Mucosa of rectum (tissue), 2 donors: ENCODE measurements around the gene AP1G1.

Experiments used
- H3K27ac ChIP-seq, 2 donors: one replicate each; pipeline ENCODE4 v1.7.0; 2013; ENCODE audit warnings: inconsistent platforms in 2 of 2, low read depth in 2 of 2, low read length in 2 of 2
- H3K27me3 ChIP-seq, 2 donors: one replicate each; pipeline ENCODE4 v1.7.0; 2013; ENCODE audit warnings: low read length in 2 of 2; ENCODE audit not compliant: control insufficient read depth in 2 of 2, insufficient read depth in 2 of 2
- H3K36me3 ChIP-seq, 2 donors: one replicate each; pipeline ENCODE4 v1.7.0; 2013; ENCODE audit warnings: low read length in 2 of 2; ENCODE audit not compliant: control insufficient read depth in 2 of 2, insufficient read depth in 2 of 2
- H3K4me1 ChIP-seq, 2 donors: one replicate each; pipeline ENCODE4 v1.7.0; 2013; ENCODE audit warnings: low read length in 2 of 2, mild to moderate bottlenecking in 1 of 2; ENCODE audit not compliant: control insufficient read depth in 2 of 2, insufficient read depth in 2 of 2
- H3K4me3 ChIP-seq, 2 donors: one replicate each; pipeline ENCODE4 v1.7.0; 2013; ENCODE audit warnings: low read length in 2 of 2
- H3K9ac ChIP-seq, 2 donors: one replicate each; pipeline ENCODE4 v1.7.0; 2013; ENCODE audit warnings: low read length in 2 of 2, low read depth in 1 of 2, mild to moderate bottlenecking in 1 of 2
- H3K9me3 ChIP-seq, 2 donors: one replicate each; pipeline ENCODE4 v1.7.0; 2013; ENCODE audit warnings: low read length in 2 of 2; ENCODE audit not compliant: control insufficient read depth in 2 of 2
- donor health status: healthy.
- donor health status: Normal muscosa, but diverticular disease.

AP1G1 gene

DNA sequence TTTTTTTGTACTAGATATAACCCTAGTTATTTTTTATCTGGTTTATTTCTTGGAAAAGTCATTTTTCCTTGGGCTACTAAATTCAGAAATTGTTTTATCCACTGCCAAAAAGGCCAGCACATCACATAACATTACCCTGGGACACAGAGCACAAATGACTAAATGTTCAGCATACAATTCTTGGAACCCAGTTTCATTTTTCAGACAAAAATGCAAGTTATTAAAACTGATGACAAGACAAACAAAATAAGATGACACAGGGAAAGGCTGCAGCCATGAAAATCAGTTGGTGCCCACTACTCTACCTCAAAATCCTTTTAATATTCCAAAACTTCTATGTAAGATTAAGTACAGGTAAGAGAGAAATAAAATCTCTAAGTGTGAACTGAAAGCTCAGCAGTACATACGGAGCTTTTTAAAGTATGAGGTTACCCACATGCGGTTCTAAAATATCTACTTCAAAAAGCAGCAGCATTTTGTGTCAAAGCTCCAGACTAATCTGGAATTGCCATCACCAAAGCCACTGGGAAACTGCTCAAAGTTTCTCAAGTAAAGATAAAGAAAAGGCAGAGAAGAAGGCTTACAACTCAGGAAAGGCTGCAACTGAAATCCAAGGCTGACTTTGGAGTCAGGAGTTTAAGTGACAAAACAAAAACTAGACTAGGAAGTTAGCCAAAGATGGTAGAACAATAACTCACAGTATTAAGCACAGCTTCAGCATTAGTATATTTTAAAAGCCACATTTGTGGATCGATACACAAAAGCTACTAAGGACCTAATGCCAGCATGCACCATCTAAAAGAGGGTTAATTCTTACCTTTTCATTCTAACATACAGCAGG, 41.4 kb downstream of the AP1G1 start:
- peaks cover 36 to 45% of the 10 kb centered on the region in 2 donors for H3K36me3 ChIP-seq
- no peaks in the 10 kb centered on the region for H3K9me3 ChIP-seq
- H3K4me3 ChIP-seq = no peak overlapping the region
- no peaks in the 10 kb centered on the region for H3K4me1 ChIP-seq
- no peak overlapping the region for H3K9ac ChIP-seq
- H3K27ac ChIP-seq = no peak overlapping the region
- H3K27me3 ChIP-seq = no peaks in the 10 kb centered on the region

GRCh38 chr16:71762186-71762585, 46.4 kb downstream of the AP1G1 start:
- no peak overlapping the region for H3K27ac ChIP-seq
- peaks cover 42 to 49% of the 10 kb centered on the region in 2 donors for H3K36me3 ChIP-seq

DNA sequence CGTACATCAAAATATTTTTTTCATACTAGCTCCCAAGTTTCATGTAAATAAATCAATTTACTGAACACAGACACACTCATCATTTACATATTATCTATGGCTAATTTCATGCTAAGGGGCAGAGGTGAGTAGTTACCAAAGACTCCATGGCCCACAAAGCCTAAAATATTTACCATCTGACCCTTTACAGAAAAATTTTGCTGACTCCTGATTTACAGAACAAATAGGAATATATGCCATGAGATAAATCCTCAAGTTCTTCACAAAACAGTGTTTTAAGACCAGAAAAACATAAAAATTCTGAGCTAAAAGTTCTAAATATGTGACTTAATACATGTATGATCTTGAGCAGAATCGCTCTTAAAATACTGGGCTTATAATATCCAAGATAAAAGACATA, 47.5 kb downstream of the AP1G1 start:
- no peak overlapping the region for H3K4me3 ChIP-seq
- H3K36me3 ChIP-seq = peaks cover 49 to 58% of the 10 kb centered on the region in 2 donors
- H3K27ac ChIP-seq = no peak overlapping the region
- H3K9ac ChIP-seq = no peak overlapping the region
- no peaks in the 10 kb centered on the region for H3K4me1 ChIP-seq
- H3K9me3 ChIP-seq = no peaks in the 10 kb centered on the region
- H3K27me3 ChIP-seq = no peaks in the 10 kb centered on the region

More at GRCh38 chr16:71762186-71762585, 46.4 kb downstream of the AP1G1 start:
- Histone ChIP-seq H3K27me3 (no peaks in the 10 kb centered on the region), H3K9ac (no peak overlapping the region), H3K9me3 (no peaks in the 10 kb centered on the region), H3K4me3 (no peak overlapping the region), H3K4me1 (no peaks in the 10 kb centered on the region)

DNA sequence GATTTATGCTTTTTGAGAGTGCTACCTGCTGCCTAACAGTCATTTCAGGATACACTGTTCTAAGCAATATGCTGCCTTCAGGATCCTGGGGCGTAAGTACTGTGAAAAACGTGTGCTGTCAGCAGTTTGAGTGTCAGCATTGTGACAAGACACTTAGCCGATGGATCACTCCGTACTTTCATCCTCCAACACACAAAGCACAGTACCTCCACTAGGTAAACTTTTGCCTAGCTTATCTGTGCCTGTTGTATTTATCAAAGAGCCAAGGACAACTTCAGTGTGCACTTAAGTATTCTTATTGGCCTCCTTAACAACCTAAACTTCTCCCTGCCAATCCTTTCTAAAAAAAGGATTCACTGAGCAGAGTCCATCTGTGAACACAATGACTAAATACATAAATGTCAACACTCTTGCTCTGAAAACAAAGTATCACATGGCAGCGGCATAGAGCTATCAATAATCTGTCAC, 50.3 kb downstream of the AP1G1 start:
- Histone ChIP-seq H3K9ac (no peak overlapping the region), H3K4me3 (no peak overlapping the region), H3K36me3 (peaks cover 57 to 73% of the 10 kb centered on the region in 2 donors), H3K4me1 (no peaks in the 10 kb centered on the region), H3K27me3 (no peaks in the 10 kb centered on the region), H3K27ac (no peak overlapping the region), H3K9me3 (no peaks in the 10 kb centered on the region)

DNA sequence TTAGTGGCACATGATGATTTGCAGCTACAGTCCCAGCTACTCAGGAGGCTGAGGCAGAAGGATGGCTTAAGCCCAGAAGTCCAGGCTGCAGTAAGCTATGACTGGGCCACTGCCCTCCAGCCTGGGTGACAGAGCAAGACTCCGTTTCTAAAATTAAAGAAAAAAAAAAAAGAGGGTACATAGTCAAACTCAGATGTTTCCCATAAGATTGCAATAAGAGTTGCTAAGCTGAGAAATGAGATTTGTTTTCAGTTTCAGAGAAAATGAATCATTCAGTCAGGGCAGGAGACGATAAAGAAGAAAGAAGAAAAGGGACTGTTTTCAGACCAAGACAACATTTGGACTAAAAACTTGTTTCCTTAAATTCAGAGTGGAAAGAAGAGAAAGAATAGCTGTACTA, 54.0 kb downstream of the AP1G1 start:
- Histone ChIP-seq H3K27ac (no peak overlapping the region), H3K9me3 (no peaks in the 10 kb centered on the region), H3K9ac (no peak overlapping the region), H3K4me3 (no peak overlapping the region), H3K27me3 (no peaks in the 10 kb centered on the region), H3K4me1 (no peaks in the 10 kb centered on the region), H3K36me3 (peaks cover 54 to 56% of the 10 kb centered on the region in 2 donors)

GRCh38 chr16:71754108-71754507, 54.5 kb downstream of the AP1G1 start:
- Histone ChIP-seq H3K4me3 (no peak overlapping the region), H3K36me3 (peaks cover 59 to 62% of the 10 kb centered on the region in 2 donors)

DNA sequence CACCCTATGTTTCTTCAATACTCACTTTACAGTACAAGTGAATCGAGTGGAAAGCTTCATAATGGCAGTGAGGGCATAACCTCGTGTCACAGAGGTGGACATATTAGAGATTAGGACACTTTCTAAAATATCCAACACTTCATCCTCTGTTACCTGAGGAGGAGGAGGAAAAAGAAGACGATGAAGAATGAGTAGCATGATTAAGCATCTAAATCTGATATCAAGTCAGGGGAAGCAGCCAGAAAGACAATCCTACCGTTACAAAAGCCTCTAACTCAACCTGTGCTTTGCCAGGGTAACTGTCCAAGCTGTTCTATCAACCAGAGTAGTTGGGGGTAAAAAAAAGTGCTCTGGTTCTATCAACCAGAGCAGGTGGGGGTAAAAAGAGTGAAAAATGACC, 60.4 kb downstream of the AP1G1 start:
- H3K9ac ChIP-seq = no peak overlapping the region
- H3K27ac ChIP-seq = no peak overlapping the region
- no peaks in the 10 kb centered on the region for H3K27me3 ChIP-seq
- peaks cover 46 to 53% of the 10 kb centered on the region in 2 donors for H3K36me3 ChIP-seq
- H3K4me3 ChIP-seq = no peak overlapping the region
- H3K9me3 ChIP-seq = no peaks in the 10 kb centered on the region
- no peaks in the 10 kb centered on the region for H3K4me1 ChIP-seq

More at GRCh38 chr16:71754108-71754507, 54.5 kb downstream of the AP1G1 start:
- Histone ChIP-seq H3K27me3 (no peaks in the 10 kb centered on the region), H3K4me1 (no peaks in the 10 kb centered on the region), H3K9ac (no peak overlapping the region), H3K27ac (no peak overlapping the region), H3K9me3 (no peaks in the 10 kb centered on the region)

DNA sequence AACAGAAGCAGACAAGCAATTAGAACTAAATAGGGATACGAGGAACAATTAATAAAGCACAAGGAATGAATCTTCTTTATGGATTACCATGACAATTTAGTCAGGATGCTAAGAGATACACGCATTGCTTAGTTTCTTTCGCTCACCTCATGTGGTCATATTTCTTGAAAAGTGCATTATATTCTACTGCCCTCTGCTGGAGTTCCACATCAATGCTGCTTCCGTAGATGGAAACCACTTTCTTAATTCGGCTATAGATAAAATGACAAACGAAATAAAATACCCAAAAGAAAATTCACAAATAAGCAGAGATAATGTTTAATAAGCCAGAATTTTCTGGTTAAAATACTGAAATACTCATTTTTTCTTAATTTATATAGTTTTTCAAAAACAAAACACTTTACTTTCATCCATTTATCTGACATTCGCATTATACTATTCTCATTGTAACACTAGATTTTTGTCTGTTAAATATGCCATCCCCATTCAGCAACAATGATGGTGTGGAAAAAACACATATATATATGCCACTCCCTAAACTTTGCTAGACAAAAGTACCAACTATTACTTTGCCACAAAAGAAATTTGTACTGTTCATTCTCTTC, 62.1 kb downstream of the AP1G1 start:
- Histone ChIP-seq H3K9ac (no peak overlapping the region), H3K36me3 (peaks cover 43 to 48% of the 10 kb centered on the region in 2 donors), H3K27ac (no peak overlapping the region), H3K4me1 (no peaks in the 10 kb centered on the region), H3K9me3 (no peaks in the 10 kb centered on the region), H3K27me3 (no peaks in the 10 kb centered on the region), H3K4me3 (no peak overlapping the region)

DNA sequence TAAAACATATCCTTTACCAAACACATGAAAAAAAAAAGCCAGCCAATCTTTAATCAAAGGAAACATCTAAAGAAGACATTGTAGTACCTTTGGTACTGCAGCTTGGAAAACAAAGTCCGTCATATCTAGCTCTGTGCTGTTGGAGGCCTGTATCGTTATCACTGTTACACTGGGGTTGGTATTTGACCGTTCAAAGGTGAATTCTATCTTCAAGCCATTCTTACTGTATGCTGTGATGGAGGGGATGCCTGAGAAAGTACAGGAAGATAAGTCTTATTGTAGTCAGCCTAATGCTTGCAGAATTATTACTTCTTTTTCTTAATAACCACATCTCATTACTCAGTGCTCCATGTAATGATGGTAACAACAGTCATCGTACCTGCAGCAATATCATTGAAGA, 69.8 kb downstream of the AP1G1 start:
- Histone ChIP-seq H3K9me3 (no peaks in the 10 kb centered on the region), H3K4me1 (no peaks in the 10 kb centered on the region), H3K27me3 (no peaks in the 10 kb centered on the region), H3K36me3 (peaks cover 45 to 46% of the 10 kb centered on the region in 2 donors), H3K27ac (no peak overlapping the region), H3K4me3 (no peak overlapping the region), H3K9ac (no peak overlapping the region)

DNA sequence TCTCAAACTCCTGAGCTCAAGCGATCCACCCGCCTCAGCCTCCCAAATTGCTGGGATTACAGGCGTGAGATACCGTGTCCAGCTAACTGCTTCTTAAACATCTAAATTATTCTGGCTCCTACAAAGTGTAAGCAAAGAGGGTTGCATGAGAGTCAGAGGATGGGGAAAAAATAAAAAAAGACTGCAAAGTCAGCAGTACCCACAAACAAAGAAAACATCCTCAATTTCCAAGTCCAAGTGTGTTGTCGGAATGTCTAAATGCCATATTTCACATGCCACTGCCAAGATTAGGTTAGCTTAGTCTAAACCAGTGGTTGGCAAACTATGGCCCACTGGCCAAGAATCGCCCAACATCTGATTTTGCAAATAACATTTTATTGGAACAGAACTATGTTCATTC, 71.1 kb downstream of the AP1G1 start:
- Histone ChIP-seq H3K4me3 (no peak overlapping the region), H3K36me3 (peaks cover 52 to 59% of the 10 kb centered on the region in 2 donors), H3K9ac (no peak overlapping the region), H3K27ac (no peak overlapping the region), H3K9me3 (no peaks in the 10 kb centered on the region), H3K4me1 (no peaks in the 10 kb centered on the region), H3K27me3 (no peaks in the 10 kb centered on the region)
